ENCODE measurements around the gene POLR2H.

The POLR2H gene

DNA sequence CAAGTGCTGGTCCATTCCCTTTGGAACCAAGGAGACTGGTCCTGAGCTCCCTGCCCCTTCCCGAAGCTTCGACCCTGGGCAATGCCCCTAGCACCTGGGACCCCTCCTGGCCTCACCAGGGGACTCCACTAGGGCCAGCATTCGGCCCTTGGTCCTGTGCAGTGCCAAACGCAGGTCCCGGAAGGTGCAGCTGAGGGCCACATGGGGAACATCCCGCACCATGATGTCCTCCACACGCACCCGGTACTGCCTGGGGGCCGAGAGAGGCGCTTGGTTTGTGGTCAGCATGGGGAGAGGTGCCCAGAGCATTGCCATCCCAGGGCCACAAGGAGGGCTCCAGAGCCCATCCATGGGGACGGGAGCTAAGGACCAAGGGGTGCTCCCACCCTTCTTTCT is 8.0 kb upstream of the POLR2H start:
- no peak for FAIRE-seq

DNA sequence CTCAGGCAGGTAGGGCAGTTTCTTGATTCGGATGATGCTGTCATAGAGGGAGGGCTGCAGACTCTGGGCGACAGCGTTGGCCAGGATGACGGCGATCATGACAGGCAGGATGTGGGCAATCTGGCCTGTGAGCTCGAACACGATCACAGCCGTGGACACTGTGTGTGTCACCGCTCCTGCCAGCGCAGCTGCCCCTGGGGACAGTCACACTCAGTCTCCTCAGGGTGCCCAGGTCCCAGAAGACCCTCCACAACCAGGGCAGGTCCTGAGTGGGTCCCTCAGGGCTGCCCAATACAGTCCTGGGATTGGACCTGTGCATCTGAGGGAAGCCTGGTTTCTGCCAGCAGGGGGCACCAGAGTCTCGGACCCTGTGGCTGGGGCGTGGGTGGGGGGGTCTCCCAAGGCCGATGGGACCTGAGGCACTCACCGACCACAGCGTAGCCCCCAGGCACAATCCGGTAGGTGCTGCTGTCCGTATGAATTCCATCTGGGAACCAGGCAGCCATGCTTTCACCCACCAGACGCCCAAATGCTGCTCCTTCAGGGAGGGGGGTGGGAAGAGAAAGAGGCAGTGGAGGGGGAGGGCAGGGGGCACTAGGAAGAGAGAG is 7.3 kb upstream of the POLR2H start:
- FAIRE-seq, result no peak

DNA sequence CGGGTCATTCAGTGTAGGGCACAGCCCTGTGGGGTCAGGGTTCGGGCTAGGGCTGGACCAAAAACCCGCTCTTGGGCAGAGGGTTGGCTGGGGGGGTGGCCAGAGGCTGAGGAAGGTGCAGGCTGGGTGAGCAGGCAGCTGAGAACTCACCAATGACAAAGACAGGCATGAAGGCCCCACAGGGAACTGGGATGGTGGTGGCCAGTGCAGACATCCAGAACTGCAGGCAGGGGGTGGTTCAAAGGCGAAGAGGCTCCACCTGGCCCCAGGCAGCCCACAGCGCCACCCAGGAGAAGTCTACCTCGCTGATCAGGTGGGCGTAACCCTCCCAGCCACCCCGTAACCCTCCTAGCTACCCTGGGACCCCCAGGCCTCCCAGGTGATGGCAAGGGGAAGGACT is 6.8 kb upstream of the POLR2H start:
- no peak for FAIRE-seq

- FAIRE-seq, result no peak
These were observed 6.1 kb upstream of the POLR2H start for GRCh38 chr3:184355261-184356040.

GRCh38 chr3:184357248-184358123 is 4.0 kb upstream of the POLR2H start:
- no peak for FAIRE-seq

DNA sequence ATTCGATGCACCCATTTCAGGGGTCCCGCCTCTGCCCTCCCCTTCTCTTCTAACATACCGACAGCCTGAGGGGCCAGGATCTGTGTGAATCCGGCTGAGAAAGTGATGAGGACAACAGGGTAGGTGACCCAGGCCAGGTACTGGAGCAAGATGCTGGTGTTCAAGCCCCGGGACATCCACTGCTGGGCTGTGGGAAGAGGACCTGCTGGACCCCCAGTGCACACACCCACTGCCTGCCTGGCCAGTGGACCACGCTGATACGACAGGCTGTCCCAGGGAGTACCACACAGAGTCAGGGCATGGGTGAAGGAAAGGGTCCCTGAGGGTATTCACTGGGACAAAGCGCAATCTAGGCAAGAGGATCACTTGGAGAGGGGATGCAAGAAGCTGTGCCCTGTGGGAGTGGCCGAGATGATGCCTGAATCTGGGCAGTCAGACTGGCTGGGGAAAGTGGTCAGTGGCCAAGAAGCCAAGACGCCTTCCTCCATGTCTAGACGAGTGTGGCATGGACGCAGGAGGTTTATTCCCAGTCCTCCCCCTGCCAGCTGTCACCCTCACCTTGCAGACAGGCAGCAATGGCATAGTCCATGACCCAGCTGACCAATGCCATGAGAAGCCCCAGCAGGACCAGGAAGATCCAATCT is 3.3 kb upstream of the POLR2H start:
- no peak for FAIRE-seq

GRCh38 chr3:184358921-184359350 is 2.6 kb upstream of the POLR2H start:
- FAIRE-seq, result no peak

DNA sequence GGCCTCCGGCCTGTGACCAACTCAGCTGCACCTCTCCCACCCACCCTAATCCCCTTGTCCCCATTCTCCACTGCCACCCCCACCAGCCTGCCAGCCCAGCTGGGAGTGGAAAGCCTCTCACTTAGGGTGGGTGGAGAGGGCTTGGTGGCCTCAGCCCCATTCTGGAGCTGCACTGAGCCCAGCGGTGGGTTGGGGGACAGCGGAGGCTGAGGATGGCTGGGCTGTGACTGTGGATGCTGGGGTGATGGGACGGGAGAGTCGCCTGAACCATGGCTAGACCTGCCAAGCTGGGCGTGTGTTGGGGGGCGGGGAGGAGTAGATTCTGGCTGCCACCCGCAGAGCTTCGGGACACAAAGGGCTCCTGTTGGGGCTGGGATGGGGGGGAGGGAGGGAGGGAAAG is 1.9 kb upstream of the POLR2H start:
- FAIRE-seq, result no peak

- no peak for FAIRE-seq
These were observed 1.2 kb upstream of the POLR2H start for GRCh38 chr3:184360070-184360928.

- no peak for FAIRE-seq
These were observed 480 bp upstream of the POLR2H start for GRCh38 chr3:184360929-184361531.

DNA sequence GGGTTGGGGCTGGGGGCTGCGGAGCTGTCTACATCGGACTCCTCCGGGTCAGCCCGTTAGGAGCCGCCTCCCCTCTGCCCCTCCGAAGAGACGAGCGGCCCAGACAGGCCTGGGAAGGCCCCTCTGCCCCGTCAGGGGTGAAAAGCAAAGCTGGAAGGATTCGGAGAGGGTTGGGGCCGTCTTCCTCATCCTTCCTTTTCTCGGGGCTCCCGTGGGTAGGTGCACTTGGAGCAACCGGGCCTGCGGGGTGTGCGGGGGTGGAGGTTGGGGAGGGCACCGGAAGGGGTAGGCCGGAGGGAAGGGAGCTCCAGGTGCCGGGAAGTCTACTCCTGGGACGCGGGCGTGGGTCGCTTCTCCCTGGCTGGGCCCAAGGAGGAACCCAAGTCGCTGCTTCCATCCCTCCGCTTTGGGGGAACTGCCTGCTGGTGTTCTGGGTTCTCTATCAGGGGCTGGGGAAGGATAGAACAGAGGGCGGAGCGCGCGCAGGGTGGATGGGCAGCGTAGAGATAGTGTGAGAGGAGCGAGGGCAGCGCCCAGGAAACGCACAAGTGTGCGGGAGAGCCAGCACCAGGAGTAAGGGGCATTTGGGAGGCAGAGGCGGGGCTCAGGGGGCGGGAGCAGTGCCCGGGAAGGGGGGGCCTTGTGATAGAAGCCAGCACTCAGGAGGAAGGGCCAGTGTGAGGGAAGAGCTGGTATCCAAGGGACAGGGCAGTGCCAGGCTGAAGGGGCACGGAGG is 590 bp downstream of the POLR2H start:
- no peak for FAIRE-seq

GRCh38 chr3:184362668-184363546 is 1.4 kb downstream of the POLR2H start:
- FAIRE-seq, result no peak

GRCh38 chr3:184366619-184367289 is 5.2 kb downstream of the POLR2H start:
- no peak for FAIRE-seq

DNA sequence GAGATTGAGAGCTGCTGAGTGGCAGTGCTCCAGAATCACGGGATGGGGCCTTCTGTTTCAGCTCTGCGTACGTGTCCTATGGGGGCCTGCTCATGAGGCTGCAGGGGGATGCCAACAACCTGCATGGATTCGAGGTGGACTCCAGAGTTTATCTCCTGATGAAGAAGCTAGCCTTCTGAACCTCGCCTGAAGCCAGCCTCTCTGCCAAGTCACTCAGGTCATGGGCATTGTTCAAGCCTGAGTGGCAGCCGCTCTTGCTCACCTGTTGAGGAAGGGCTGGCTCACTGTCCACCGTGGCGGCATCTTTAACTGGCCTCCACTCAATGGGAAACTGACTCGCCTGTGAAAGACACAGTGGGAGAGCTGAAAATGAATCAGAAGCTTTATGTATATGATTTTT is 6.6 kb downstream of the POLR2H start:
- no peak for FAIRE-seq

- no peak for FAIRE-seq
These were observed 7.2 kb downstream of the POLR2H start for GRCh38 chr3:184368586-184369183.

DNA sequence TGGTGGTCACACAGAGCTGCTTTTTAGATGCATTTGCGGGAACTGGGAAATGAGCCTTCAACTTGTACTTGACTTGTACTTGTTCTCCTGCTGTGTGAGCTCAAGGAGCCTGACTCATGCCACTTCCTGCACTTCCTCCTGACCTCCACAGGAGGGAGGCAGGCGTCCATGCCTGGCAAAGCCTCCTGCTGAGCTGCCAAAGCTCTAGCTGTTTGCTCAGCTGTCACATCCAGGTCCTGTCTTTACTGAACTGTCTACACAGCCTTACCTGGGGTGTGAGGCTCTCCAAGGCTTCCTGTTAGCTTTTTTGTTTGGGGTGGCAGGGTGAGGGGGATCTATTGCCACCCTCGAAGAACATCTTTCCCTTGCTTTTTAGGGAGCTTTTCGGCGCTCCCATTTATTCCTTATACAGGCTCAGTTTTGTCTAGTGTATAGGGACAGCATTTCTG is 10.1 kb downstream of the POLR2H start:
- no peak for FAIRE-seq

- FAIRE-seq, result no peak
These were observed 10.8 kb downstream of the POLR2H start for GRCh38 chr3:184372296-184372821.

- FAIRE-seq, result no peak
These were observed 11.4 kb downstream of the POLR2H start for GRCh38 chr3:184372911-184373310.

GRCh38 chr3:184373422-184373821 is 11.9 kb downstream of the POLR2H start:
- FAIRE-seq, result no peak

Measured in islet of Langerhans (tissue), 1 donor.